HEK293 (cell line): ENCODE data around the gene CDCP1.

Source experiments
- CTCF ChIA-PET: fragments of 350-600 bp; formaldehyde crosslinking; extraction: SDS; loops from one replicate; lab custom pipeline; 2021; ENCODE audit warnings: antibody characterized with exemption; lab: Yijun Ruan, JAX
- POLR2A ChIA-PET: fragments of 300-600 bp; formaldehyde crosslinking; extraction: SDS; loops from one replicate; lab custom pipeline; 2020; ENCODE audit warnings: antibody characterized with exemption, inconsistent platforms; lab: Yijun Ruan, JAX
- H3K27ac ChIP-seq: fragments of 200-500 bp; sonication (Bioruptor generic); 2 replicates; pipeline ENCODE4 v1.5.1; 2014; ENCODE audit warnings: low read depth, low read length, control low read depth, inconsistent platforms; ENCODE audit errors: extremely low read depth
- H3K36me3 ChIP-seq, 2 experiments: fragments of 200-500 bp in 1 of 2; sonication (Bioruptor generic) in 1 of 2; 1 replicate in 1 of 2; 2 replicates in 1 of 2; pipeline ENCODE4 v1.5.1; 2014 to 2017; ENCODE audit warnings: inconsistent platforms in 2 of 2, low read length in 2 of 2; ENCODE audit not compliant: control insufficient read depth in 2 of 2, insufficient read depth in 1 of 2
- H3K4me1 ChIP-seq: fragments of 200-500 bp; sonication (Bioruptor generic); 2 replicates; pipeline ENCODE4 v1.5.1; 2014; ENCODE audit warnings: mild to moderate bottlenecking, low read length, inconsistent platforms; ENCODE audit not compliant: control insufficient read depth, insufficient read depth
- H3K4me3 ChIP-seq: 2 replicates; pipeline ENCODE4 v1.5.1; 2011; ENCODE audit warnings: low read depth, mild to moderate bottlenecking, control low read depth, low read length, moderate library complexity
- H3K9me3 ChIP-seq: fragments of 200-500 bp; sonication (Bioruptor generic); 2 replicates; pipeline ENCODE4 v1.5.1; 2014; ENCODE audit warnings: low read depth, low read length, inconsistent platforms; ENCODE audit not compliant: control insufficient read depth, insufficient read depth
- MZF1 ChIP-seq: fragments of 450-650 bp; formaldehyde crosslinking; IDR thresholded peaks from 2 replicates; pipeline ENCODE4 v1.5.1; 2017; ENCODE audit warnings: missing biosample characterization, missing genetic modification characterization, borderline replicate concordance
- RBAK ChIP-seq: fragments of 450-650 bp; formaldehyde crosslinking; IDR thresholded peaks from 2 replicates; pipeline ENCODE4 v1.5.1; 2016; ENCODE audit warnings: missing biosample characterization, missing genetic modification characterization
- SP3 ChIP-seq: fragments of 450-650 bp; formaldehyde crosslinking; IDR thresholded peaks from 2 replicates; pipeline ENCODE4 v1.5.1; 2016; ENCODE audit warnings: missing biosample characterization, missing genetic modification characterization
- ZFP41 ChIP-seq: fragments of 450-650 bp; formaldehyde crosslinking; IDR thresholded peaks from 2 replicates; pipeline ENCODE4 v1.5.1; 2016; ENCODE audit warnings: missing biosample characterization, missing genetic modification characterization, borderline replicate concordance
- ZNF146 ChIP-seq: fragments of 450-650 bp; formaldehyde crosslinking; IDR thresholded peaks from 2 replicates; pipeline ENCODE4 v1.5.1; 2016; ENCODE audit warnings: missing biosample characterization, missing genetic modification characterization
- ZNF214 ChIP-seq: fragments of 450-650 bp; formaldehyde crosslinking; IDR thresholded peaks from 2 replicates; pipeline ENCODE4 v1.5.1; 2017; ENCODE audit warnings: missing biosample characterization, mild to moderate bottlenecking, missing genetic modification characterization, borderline replicate concordance
- ZNF23 ChIP-seq: fragments of 450-650 bp; formaldehyde crosslinking; IDR thresholded peaks from 2 replicates; pipeline ENCODE4 v1.5.1; 2016; ENCODE audit warnings: missing biosample characterization, missing genetic modification characterization, borderline replicate concordance
- ZNF335 ChIP-seq: fragments of 450-650 bp; formaldehyde crosslinking; conservative IDR thresholded peaks from 2 replicates; pipeline ENCODE4 v1.5.1; 2016; ENCODE audit warnings: missing biosample characterization, missing genetic modification characterization
- ZNF610 ChIP-seq: fragments of 450-650 bp; formaldehyde crosslinking; IDR thresholded peaks from 2 replicates; pipeline ENCODE4 v1.5.1; 2016; ENCODE audit warnings: missing biosample characterization, missing genetic modification characterization, borderline replicate concordance
- ZNF701 ChIP-seq: fragments of 450-650 bp; formaldehyde crosslinking; IDR thresholded peaks from 2 replicates; pipeline ENCODE4 v1.5.1; 2016; ENCODE audit warnings: missing biosample characterization, missing genetic modification characterization
- ZNF843 ChIP-seq: fragments of 450-650 bp; formaldehyde crosslinking; IDR thresholded peaks from 2 replicates; pipeline ENCODE4 v1.5.1; 2016; ENCODE audit warnings: missing biosample characterization, missing genetic modification characterization
- TF ChIP-seq, protein P1 (sequence below): fragments of 450-650 bp; formaldehyde crosslinking; IDR thresholded peaks from 2 replicates; pipeline ENCODE4 v1.5.1; 2016; ENCODE audit warnings: missing biosample characterization, missing genetic modification characterization
- TF ChIP-seq, protein P2 (sequence below): fragments of 450-650 bp; formaldehyde crosslinking; IDR thresholded peaks from 2 replicates; pipeline ENCODE4 v1.5.1; 2016; ENCODE audit warnings: missing biosample characterization, missing genetic modification characterization

CDCP1 gene

DNA sequence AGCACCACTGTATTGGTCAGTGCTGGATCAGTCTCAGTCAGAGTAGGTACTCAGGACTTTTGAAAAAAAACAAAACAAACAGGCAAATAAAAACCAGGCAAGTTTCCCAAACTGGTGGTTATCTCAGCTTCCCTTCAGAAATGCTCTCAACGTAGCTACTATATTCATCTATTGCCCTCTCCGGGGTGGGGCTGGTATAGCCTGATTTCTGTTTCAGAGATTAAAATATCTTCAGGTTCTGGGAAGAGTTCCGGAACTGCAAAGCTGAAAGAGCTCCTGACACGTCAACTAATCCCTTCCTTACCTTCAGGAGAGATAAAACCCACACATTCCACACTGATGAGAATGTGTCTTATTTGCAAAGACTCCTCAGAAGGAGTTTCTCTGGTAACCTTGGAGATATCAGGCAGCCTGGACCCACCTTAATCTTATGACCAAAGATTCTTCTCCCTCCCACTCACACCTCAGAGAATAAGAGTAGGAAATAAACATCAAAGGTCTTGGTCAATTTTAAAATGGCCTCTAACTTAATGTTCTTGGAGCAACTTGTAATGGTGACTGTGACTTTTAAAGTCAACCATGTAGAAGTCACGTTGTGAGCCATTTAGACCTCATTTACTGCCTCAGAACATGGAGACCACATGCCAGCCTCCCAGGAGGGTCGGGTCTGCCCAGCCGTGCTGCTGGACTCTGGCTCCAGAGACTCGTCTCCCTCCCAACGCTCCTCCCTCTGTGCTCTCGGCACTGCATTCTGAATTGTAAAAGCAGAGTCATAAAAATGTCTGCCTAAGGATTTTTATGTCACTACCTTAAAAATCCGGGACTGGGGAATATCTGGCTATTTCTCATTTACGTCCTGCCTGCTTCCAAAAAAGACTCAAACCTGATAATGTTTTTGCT is 53.8 kb downstream of the CDCP1 start:
- H3K4me3 ChIP-seq: no peak overlapping the region
- H3K4me1 ChIP-seq: no peaks in the 10 kb centered on the region
- H3K27ac ChIP-seq: no peak overlapping the region
- no peaks in the 10 kb centered on the region for H3K9me3 ChIP-seq
- POLR2A ChIA-PET: no interaction called here
- TF ChIP-seq ZNF335 (tag by site-specific recombination): peak; percentile 25; the same call in 1 of the 2 replicates
- no peak for TF ChIP-seq ZNF843 (tag by site-specific recombination)
- H3K36me3 ChIP-seq: no peaks in the 10 kb centered on the region
- CTCF ChIA-PET: interaction anchor here (0.5 to 1.1 kb wide), 2 partner anchors 12 to 44 kb away, joined by 3 to 4 read pairs; no protein-coding TSS in a partner anchor

DNA sequence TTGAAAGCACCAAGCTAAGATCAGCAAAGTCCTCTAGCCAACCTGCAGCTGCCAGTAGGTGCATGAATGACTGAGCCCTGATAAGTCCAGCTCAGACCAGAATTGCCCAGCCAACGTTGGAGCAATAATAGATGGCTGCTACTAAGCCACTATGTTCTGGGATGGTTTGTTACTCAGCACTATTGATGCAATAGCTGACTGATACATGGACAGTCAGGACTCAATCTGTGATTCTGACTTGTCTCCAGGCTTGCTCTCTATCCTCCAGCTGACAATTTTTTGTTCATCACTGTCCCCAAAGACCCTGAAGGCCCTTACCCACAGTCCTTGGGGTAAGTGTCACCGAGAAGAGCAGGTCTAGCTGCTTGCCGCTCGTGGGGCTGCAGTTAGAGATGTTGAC is 55.3 kb downstream of the CDCP1 start:
- Histone ChIP-seq H3K9me3 (no peaks in the 10 kb centered on the region), H3K36me3 (no peaks in the 10 kb centered on the region), H3K27ac (no peak overlapping the region), H3K4me3 (no peak overlapping the region), H3K4me1 (no peaks in the 10 kb centered on the region)
- ChIA-PET POLR2A (no interaction called here), CTCF (no interaction called here)
- peak; percentile 72 for TF ChIP-seq RBAK (tag by site-specific recombination)
- TF ChIP-seq, protein P1, sequence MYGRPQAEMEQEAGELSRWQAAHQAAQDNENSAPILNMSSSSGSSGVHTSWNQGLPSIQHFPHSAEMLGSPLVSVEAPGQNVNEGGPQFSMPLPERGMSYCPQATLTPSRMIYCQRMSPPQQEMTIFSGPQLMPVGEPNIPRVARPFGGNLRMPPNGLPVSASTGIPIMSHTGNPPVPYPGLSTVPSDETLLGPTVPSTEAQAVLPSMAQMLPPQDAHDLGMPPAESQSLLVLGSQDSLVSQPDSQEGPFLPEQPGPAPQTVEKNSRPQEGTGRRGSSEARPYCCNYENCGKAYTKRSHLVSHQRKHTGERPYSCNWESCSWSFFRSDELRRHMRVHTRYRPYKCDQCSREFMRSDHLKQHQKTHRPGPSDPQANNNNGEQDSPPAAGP: no peak
- no peak for TF ChIP-seq ZNF146 (tag by site-specific recombination)

DNA sequence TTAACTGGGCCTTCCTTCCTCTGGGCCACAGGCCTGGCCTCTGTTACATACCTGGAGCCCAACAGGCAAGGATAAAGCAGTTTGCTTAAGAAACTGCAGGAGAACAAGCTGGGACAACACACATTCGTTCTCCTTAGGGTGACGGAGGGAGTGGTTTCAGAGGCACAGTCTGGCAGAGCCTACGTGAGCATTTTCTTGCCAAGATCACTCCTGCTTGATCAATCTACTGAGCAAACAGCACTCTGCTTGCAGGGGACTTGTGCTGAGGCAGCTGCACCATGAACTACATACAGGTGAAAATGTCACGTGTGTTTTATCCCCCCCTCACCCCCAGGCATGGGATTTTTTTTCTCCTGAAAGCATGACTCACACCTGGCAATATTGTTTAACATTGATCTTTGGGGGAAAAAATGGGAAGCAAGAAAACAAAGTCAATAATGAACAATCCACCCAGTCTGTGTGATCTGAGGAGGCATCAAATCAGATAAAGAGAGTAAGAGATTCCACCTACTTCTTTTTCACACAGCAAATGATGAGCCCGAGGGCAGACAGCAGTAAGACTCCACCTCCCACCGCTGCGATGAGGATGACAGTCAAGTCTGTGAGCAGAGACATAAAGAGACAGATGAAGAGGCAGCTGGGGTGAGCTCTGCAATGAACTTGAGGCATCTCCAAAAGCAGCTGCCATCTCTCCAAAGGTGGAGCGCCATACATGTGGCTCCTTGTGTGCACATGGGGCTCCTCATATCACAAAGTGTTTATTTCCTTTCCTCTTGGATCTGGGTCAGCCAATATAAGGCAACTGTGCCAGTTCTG is 57.4 kb downstream of the CDCP1 start:
- no peaks in the 10 kb centered on the region for H3K9me3 ChIP-seq
- H3K27ac ChIP-seq: no peak overlapping the region
- no peak for TF ChIP-seq ZFP41 (tag by site-specific recombination)
- no peaks in the 10 kb centered on the region for H3K36me3 ChIP-seq
- ChIA-PET CTCF (no interaction called here), POLR2A (no interaction called here)
- H3K4me3 ChIP-seq: no peak overlapping the region
- H3K4me1 ChIP-seq: no peaks in the 10 kb centered on the region

DNA sequence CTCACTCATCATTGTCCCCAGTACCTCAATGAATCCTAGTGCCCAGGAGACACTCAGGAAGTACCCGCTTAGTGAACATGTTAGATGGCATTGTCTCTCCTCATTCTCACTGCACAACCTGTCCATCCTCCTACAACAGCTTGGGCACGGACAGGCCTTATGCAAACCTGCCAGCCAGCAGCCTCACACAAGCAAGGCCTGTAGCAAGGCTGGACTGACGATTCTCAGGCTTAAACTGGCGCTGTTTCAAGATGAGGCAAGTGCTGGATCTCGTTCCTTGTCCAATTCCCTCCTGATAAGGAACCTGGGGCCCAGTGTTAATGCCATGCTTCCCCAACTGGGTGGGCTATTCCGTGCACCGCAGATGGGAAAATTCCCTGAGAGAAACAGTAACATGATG is 59.0 kb downstream of the CDCP1 start:
- Histone ChIP-seq H3K9me3 (no peaks in the 10 kb centered on the region), H3K36me3 (no peaks in the 10 kb centered on the region), H3K27ac (no peak overlapping the region), H3K4me3 (no peak overlapping the region), H3K4me1 (no peaks in the 10 kb centered on the region)
- ChIA-PET POLR2A (no interaction called here), CTCF (interaction anchor here (1.0 kb wide), 1 partner anchor 123 kb away, joined by 5 read pairs; no protein-coding TSS in a partner anchor)
- TF ChIP-seq ZNF701 (tag by site-specific recombination) (no peak), ZNF214 (tag by site-specific recombination) (no peak), ZNF23 (tag by site-specific recombination) (no peak), MZF1 (no peak), SP3 (tag by site-specific recombination) (no peak), ZNF610 (no peak)
- TF ChIP-seq, protein P2, sequence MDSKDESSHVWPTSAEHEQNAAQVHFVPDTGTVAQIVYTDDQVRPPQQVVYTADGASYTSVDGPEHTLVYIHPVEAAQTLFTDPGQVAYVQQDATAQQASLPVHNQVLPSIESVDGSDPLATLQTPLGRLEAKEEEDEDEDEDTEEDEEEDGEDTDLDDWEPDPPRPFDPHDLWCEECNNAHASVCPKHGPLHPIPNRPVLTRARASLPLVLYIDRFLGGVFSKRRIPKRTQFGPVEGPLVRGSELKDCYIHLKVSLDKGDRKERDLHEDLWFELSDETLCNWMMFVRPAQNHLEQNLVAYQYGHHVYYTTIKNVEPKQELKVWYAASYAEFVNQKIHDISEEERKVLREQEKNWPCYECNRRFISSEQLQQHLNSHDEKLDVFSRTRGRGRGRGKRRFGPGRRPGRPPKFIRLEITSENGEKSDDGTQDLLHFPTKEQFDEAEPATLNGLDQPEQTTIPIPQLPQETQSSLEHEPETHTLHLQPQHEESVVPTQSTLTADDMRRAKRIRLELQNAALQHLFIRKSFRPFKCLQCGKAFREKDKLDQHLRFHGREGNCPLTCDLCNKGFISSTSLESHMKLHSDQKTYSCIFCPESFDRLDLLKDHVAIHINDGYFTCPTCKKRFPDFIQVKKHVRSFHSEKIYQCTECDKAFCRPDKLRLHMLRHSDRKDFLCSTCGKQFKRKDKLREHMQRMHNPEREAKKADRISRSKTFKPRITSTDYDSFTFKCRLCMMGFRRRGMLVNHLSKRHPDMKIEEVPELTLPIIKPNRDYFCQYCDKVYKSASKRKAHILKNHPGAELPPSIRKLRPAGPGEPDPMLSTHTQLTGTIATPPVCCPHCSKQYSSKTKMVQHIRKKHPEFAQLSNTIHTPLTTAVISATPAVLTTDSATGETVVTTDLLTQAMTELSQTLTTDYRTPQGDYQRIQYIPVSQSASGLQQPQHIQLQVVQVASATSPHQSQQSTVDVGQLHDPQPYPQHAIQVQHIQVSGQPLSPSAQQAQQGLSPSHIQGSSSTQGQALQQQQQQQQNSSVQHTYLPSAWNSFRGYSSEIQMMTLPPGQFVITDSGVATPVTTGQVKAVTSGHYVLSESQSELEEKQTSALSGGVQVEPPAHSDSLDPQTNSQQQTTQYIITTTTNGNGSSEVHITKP (tag by site-specific recombination): no peak
- TF ChIP-seq, all 188 proteins: peak for 0
